Esophagus (tissue), 2 donors: Measurements from ENCODE around the gene MED27. TPM values are rescaled to one million over a fixed set of nuclear protein-coding genes. Genes with fewer than 3 reads are reported as not detected.

Experiments used
- H3K27ac ChIP-seq, 2 donors: one replicate each; pipeline ENCODE4 v1.5.1; 2013; ENCODE audit warnings: low read depth in 2 of 2, mild to moderate bottlenecking in 2 of 2, inconsistent platforms in 1 of 2, low read length in 1 of 2, moderate library complexity in 1 of 2
- H3K27me3 ChIP-seq, 2 donors: one replicate each; pipeline ENCODE4 v1.6.1; 2013; ENCODE audit warnings: low read length in 2 of 2, control low read depth in 1 of 2, mild to moderate bottlenecking in 1 of 2; ENCODE audit not compliant: insufficient read depth in 2 of 2, control insufficient read depth in 1 of 2
- H3K36me3 ChIP-seq, 2 donors: one replicate each; pipeline ENCODE4 v1.6.1; 2013; ENCODE audit warnings: low read length in 1 of 2; ENCODE audit not compliant: control insufficient read depth in 2 of 2, insufficient read depth in 2 of 2
- H3K4me1 ChIP-seq, 2 donors: one replicate each; pipeline ENCODE4 v1.6.1; 2013; ENCODE audit warnings: low read length in 1 of 2; ENCODE audit not compliant: control insufficient read depth in 2 of 2, insufficient read depth in 2 of 2
- H3K4me3 ChIP-seq, 2 donors: one replicate each; pipeline ENCODE4 v1.5.1; 2013; ENCODE audit warnings: low read length in 2 of 2, mild to moderate bottlenecking in 2 of 2, low read depth in 1 of 2, moderate library complexity in 1 of 2
- H3K9me3 ChIP-seq, 2 donors: one replicate each; pipeline ENCODE4 v1.6.1; 2013; ENCODE audit warnings: mild to moderate bottlenecking in 2 of 2, low read depth in 1 of 2, low read length in 1 of 2, moderate library complexity in 1 of 2; ENCODE audit not compliant: control insufficient read depth in 2 of 2, insufficient read depth in 1 of 2
- WGBS, 2 donors: extraction: QIAGEN DNeasy Blood & Tissue Kit; methylation state at CpG; one replicate each; pipeline ENCODE4 v1.1.7; 2013; 5-methylcytosine and 5-hydroxymethylcytosine counted together
- polyA plus RNA-seq, 2 donors: library from polyadenylated mRNA; stranded (reverse); fragments of 200-250 nt; gene quantifications; one replicate each; pipeline ENCODE4 v1.2.3, GENCODE V29; 2013
- donor health status: healthy with polysubstance abuse.
- donor health status: Bipolar disorder and iron deficiency.

The MED27 gene
- polyA plus RNA-seq, 2 donors: 6.1 to 19.2 TPM

GRCh38 chr9:132078699-132079356, 839 bp downstream of the MED27 start:
- Histone ChIP-seq H3K27me3 (no peaks in the 10 kb centered on the region), H3K9me3 (no peaks in the 10 kb centered on the region), H3K4me1 (peaks cover 0 to 3% of the 10 kb centered on the region in 2 donors), H3K4me3 (peak overlapping the region; percentile 76 to 89), H3K36me3 (peaks cover 0 to 12% of the 10 kb centered on the region in 2 donors), H3K27ac (peak overlapping the region; percentile 28 to 36)
- 2 to 4% methylated on average over 12 of the region's 12 CpGs for WGBS, 2 donors

GRCh38 chr9:132077881-132078698, 1.6 kb downstream of the MED27 start:
- H3K27ac ChIP-seq: no peak overlapping the region
- peak overlapping the region in 1 of 2 donors; percentile 89 for H3K4me3 ChIP-seq
- peaks cover 0 to 3% of the 10 kb centered on the region in 2 donors for H3K4me1 ChIP-seq
- WGBS, 2 donors: 33 to 65% methylated on average over 10 of the region's 10 CpGs
- no peaks in the 10 kb centered on the region for H3K9me3 ChIP-seq
- no peaks in the 10 kb centered on the region for H3K27me3 ChIP-seq
- H3K36me3 ChIP-seq: peaks cover 0 to 12% of the 10 kb centered on the region in 2 donors

- H3K9me3 ChIP-seq: no peaks in the 10 kb centered on the region
- H3K36me3 ChIP-seq: peaks cover 9 to 12% of the 10 kb centered on the region in 2 donors
- no peak overlapping the region for H3K4me3 ChIP-seq
- no peak overlapping the region for H3K27ac ChIP-seq
- peaks cover 0 to 3% of the 10 kb centered on the region in 2 donors for H3K4me1 ChIP-seq
- WGBS, 2 donors: 72 to 79% methylated on average over 2 of the region's 2 CpGs
- no peaks in the 10 kb centered on the region for H3K27me3 ChIP-seq
Observed at GRCh38 chr9:132075853-132076252, 3.8 kb downstream of the MED27 start.

GRCh38 chr9:132074736-132075135, 4.9 kb downstream of the MED27 start:
- 84 to 91% methylated on average over 2 of the region's 2 CpGs for WGBS, 2 donors
- Histone ChIP-seq H3K27ac (no peak overlapping the region), H3K9me3 (no peaks in the 10 kb centered on the region), H3K4me1 (peaks cover 0 to 3% of the 10 kb centered on the region in 2 donors), H3K4me3 (no peak overlapping the region), H3K27me3 (no peaks in the 10 kb centered on the region), H3K36me3 (peaks cover 9 to 12% of the 10 kb centered on the region in 2 donors)

GRCh38 chr9:132071847-132072507, 7.7 kb downstream of the MED27 start:
- peaks cover 9 to 12% of the 10 kb centered on the region in 2 donors for H3K36me3 ChIP-seq
- H3K27me3 ChIP-seq: no peaks in the 10 kb centered on the region
- no peak overlapping the region for H3K4me3 ChIP-seq
- H3K4me1 ChIP-seq: no peaks in the 10 kb centered on the region
- no peaks in the 10 kb centered on the region for H3K9me3 ChIP-seq
- H3K27ac ChIP-seq: no peak overlapping the region
- 97% methylated on average over 16 of the region's 16 CpGs for WGBS, 2 donors

GRCh38 chr9:132069046-132069898, 10.4 kb downstream of the MED27 start:
- Histone ChIP-seq H3K4me1 (no peaks in the 10 kb centered on the region), H3K27me3 (no peaks in the 10 kb centered on the region), H3K36me3 (peaks cover 4 to 15% of the 10 kb centered on the region in 2 donors), H3K4me3 (no peak overlapping the region), H3K27ac (no peak overlapping the region), H3K9me3 (no peaks in the 10 kb centered on the region)
- 73 to 81% methylated on average over 9 of the region's 9 CpGs for WGBS, 2 donors

GRCh38 chr9:132068605-132069004, 11.1 kb downstream of the MED27 start:
- H3K9me3 ChIP-seq: no peaks in the 10 kb centered on the region
- 91 to 94% methylated on average over 6 of the region's 6 CpGs for whole genome bisulfite sequencing, 2 donors
- H3K27ac ChIP-seq: no peak overlapping the region
- no peaks in the 10 kb centered on the region for H3K4me1 ChIP-seq
- H3K36me3 ChIP-seq: peaks cover 4 to 15% of the 10 kb centered on the region in 2 donors
- H3K4me3 ChIP-seq: no peak overlapping the region
- no peaks in the 10 kb centered on the region for H3K27me3 ChIP-seq

- no peaks in the 10 kb centered on the region for H3K27me3 ChIP-seq
Observed at GRCh38 chr9:132066511-132066910, 13.2 kb downstream of the MED27 start.

GRCh38 chr9:132066057-132066456, 13.6 kb downstream of the MED27 start:
- no peak overlapping the region for H3K4me3 ChIP-seq
- 90 to 93% methylated on average over 11 of the region's 11 CpGs for WGBS, 2 donors
- no peaks in the 10 kb centered on the region for H3K9me3 ChIP-seq
- H3K27ac ChIP-seq: no peak overlapping the region
- peaks cover 4 to 7% of the 10 kb centered on the region in 2 donors for H3K36me3 ChIP-seq
- no peaks in the 10 kb centered on the region for H3K27me3 ChIP-seq
- no peaks in the 10 kb centered on the region for H3K4me1 ChIP-seq

More at GRCh38 chr9:132066511-132066910, 13.2 kb downstream of the MED27 start:
- WGBS, 2 donors: 93 to 99% methylated on average over 3 of the region's 3 CpGs
- Histone ChIP-seq H3K36me3 (peaks cover 4 to 10% of the 10 kb centered on the region in 2 donors), H3K4me3 (no peak overlapping the region), H3K27ac (no peak overlapping the region), H3K9me3 (no peaks in the 10 kb centered on the region), H3K4me1 (no peaks in the 10 kb centered on the region)
